Neural progenitor cell (in vitro differentiated cells): ENCODE measurements around the gene P3H1.

Experiments used
- EZH2 ChIP-seq: fragments of 200-600 bp; sonication (generic); IDR thresholded peaks from 2 replicates; pipeline ENCODE4 v1.6.1; 2017; ENCODE audit warnings: antibody characterized with exemption, mild to moderate bottlenecking, moderate library complexity
- TF ChIP-seq, protein P1 (sequence below): fragments of 200-600 bp; sonication (generic); IDR thresholded peaks from 2 replicates; pipeline ENCODE4 v1.5.1; 2017; ENCODE audit warnings: antibody characterized with exemption, mild to moderate bottlenecking

DNA sequence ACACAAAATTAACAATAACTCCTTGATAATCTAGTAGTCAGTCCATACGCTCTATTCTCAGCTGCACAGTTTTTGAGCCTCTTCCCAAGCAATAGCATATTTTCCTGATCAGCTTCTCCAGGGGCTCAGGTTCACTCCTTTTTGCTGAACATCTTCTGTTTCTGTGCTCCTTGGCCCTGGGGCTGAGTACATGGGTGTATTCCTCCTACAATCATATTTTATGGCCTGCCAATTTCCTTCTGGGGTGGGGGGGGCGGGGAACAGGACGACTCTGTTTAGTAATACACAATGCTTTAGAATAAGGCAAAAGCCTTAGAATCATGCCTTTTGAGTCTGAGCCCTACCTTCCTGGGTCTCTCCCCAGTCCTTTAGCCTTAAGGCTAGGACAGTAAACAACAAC, 35.2 kb downstream of the P3H1 start:
- TF ChIP-seq, protein P1, sequence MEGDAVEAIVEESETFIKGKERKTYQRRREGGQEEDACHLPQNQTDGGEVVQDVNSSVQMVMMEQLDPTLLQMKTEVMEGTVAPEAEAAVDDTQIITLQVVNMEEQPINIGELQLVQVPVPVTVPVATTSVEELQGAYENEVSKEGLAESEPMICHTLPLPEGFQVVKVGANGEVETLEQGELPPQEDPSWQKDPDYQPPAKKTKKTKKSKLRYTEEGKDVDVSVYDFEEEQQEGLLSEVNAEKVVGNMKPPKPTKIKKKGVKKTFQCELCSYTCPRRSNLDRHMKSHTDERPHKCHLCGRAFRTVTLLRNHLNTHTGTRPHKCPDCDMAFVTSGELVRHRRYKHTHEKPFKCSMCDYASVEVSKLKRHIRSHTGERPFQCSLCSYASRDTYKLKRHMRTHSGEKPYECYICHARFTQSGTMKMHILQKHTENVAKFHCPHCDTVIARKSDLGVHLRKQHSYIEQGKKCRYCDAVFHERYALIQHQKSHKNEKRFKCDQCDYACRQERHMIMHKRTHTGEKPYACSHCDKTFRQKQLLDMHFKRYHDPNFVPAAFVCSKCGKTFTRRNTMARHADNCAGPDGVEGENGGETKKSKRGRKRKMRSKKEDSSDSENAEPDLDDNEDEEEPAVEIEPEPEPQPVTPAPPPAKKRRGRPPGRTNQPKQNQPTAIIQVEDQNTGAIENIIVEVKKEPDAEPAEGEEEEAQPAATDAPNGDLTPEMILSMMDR = no peak
- TF ChIP-seq EZH2 = no peak
